Endodermal cell (in vitro differentiated cells): Measurements from ENCODE around the gene SLC45A2. TPM values are rescaled to one million over a fixed set of nuclear protein-coding genes. Genes with fewer than 3 reads are reported as not detected.
A peak's percentile ranks its signal among the peaks of the same experiment; 100 is the strongest.
"Not testable (repeated sequence)": the region's sequence is repeated elsewhere in the genome, so short reads cannot be mapped to it uniquely, and the experiment has no call there.

Experiments
- DNase-seq: peaks from one replicate; pipeline ENCODE4 v3.0.0-alpha.2; 2017
- H3K27ac ChIP-seq: 2 replicates; pipeline ENCODE4 v1.5.1; 2013; ENCODE audit warnings: mild to moderate bottlenecking, low read depth, low read length, moderate library complexity
- H3K27me3 ChIP-seq: 2 replicates; pipeline ENCODE4 v1.6.1; 2013; ENCODE audit warnings: mild to moderate bottlenecking, low read length, moderate library complexity; ENCODE audit not compliant: insufficient read depth, control insufficient read depth, poor library complexity, severe bottlenecking
- H3K36me3 ChIP-seq: 2 replicates; pipeline ENCODE4 v1.7.0; 2013; ENCODE audit warnings: mild to moderate bottlenecking, low read length, moderate library complexity; ENCODE audit not compliant: control insufficient read depth, insufficient read depth
- H3K4me1 ChIP-seq: one replicate; pipeline ENCODE4 v1.7.0; 2013; ENCODE audit warnings: low read length; ENCODE audit not compliant: control insufficient read depth, insufficient read depth
- H3K4me3 ChIP-seq: 2 replicates; pipeline ENCODE4 v1.5.1; 2013; ENCODE audit warnings: mild to moderate bottlenecking, low read length, moderate library complexity
- H3K9ac ChIP-seq: 2 replicates; pipeline ENCODE4 v1.6.1; 2013; ENCODE audit warnings: mild to moderate bottlenecking, low read length, moderate library complexity; ENCODE audit not compliant: poor library complexity, severe bottlenecking; ENCODE audit errors: extremely low read depth
- H3K9me3 ChIP-seq: 2 replicates; pipeline ENCODE4 v1.6.1; 2013; ENCODE audit warnings: mild to moderate bottlenecking, low read length, moderate library complexity; ENCODE audit not compliant: control insufficient read depth
- H3K27ac Mint-ChIP-seq: 2 replicates; pipeline ENCODE4 v1.8.0; 2020; ENCODE audit warnings: mixed read lengths
- H3K27me3 Mint-ChIP-seq: 2 replicates; pipeline ENCODE4 v1.8.0; 2021; ENCODE audit warnings: mild to moderate bottlenecking, mixed read lengths; ENCODE audit not compliant: insufficient read depth
- H3K36me3 Mint-ChIP-seq: 2 replicates; pipeline ENCODE4 v1.8.0; 2020; ENCODE audit warnings: low read depth, mixed read lengths
- H3K4me1 Mint-ChIP-seq: 2 replicates; pipeline ENCODE4 v1.8.0; 2020; ENCODE audit warnings: mixed read lengths
- H3K4me3 Mint-ChIP-seq: 2 replicates; pipeline ENCODE4 v1.8.0; 2020; ENCODE audit warnings: mild to moderate bottlenecking, moderate library complexity, mixed read lengths
- H3K9me3 Mint-ChIP-seq: 2 replicates; pipeline ENCODE4 v1.8.0; 2020; ENCODE audit warnings: mild to moderate bottlenecking, mixed read lengths
- WGBS, 2 experiments: methylation state at CpG; one replicate each; pipeline versions ENCODE4 v1.1.5 to v1.1.7; 2013; ENCODE audit warnings: missing lambda C conversion rate in 2 of 2, mixed read lengths in 1 of 2; ENCODE audit not compliant: insufficient coverage in 1 of 2, insufficient read length in 1 of 2; 5-methylcytosine and 5-hydroxymethylcytosine counted together
- long read RNA-seq, 4 experiments: library from polyadenylated mRNA in 2 of 4; library from RNA in 1 of 4; library from capped mRNA in 1 of 4; stranded (forward) in 3 of 4; unstranded in 1 of 4; transcript quantifications; one replicate each; pipeline ENCODE4 v2.0.0, GENCODE V29; 2020 to 2021; ENCODE audit warnings: inconsistent platforms in 1 of 4
- polyA plus RNA-seq, 2 experiments: library from polyadenylated mRNA; stranded (reverse); fragments of 50-300 nt; gene quantifications; one replicate each; pipeline ENCODE4 v1.2.3, GENCODE V29; 2013
- total RNA-seq, 2 donors: library from RNA; stranded (reverse); fragmentation: NEBNext Ultra II Directional in 1 of 2; extraction: Animal tissue kit (Norgen Biotek cat#: 25700) in 1 of 2; gene quantifications; 2 replicates in 1 of 2; 3 replicates in 1 of 2; pipeline ENCODE4 v1.2.1, GENCODE V29; 2021
- TF ChIP-seq, protein P1 (sequence below): fragments of 200-600 bp; sonication (generic); conservative IDR thresholded peaks from 2 replicates; pipeline ENCODE4 v1.5.0; 2021; ENCODE audit warnings: antibody characterized with exemption, mild to moderate bottlenecking

SLC45A2 gene, protein sequence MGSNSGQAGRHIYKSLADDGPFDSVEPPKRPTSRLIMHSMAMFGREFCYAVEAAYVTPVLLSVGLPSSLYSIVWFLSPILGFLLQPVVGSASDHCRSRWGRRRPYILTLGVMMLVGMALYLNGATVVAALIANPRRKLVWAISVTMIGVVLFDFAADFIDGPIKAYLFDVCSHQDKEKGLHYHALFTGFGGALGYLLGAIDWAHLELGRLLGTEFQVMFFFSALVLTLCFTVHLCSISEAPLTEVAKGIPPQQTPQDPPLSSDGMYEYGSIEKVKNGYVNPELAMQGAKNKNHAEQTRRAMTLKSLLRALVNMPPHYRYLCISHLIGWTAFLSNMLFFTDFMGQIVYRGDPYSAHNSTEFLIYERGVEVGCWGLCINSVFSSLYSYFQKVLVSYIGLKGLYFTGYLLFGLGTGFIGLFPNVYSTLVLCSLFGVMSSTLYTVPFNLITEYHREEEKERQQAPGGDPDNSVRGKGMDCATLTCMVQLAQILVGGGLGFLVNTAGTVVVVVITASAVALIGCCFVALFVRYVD
- under 1 TPM in 1 of 2 donors, not detected in 1; 0.20 TPM for total RNA-seq
- 0.50 TPM for polyA plus RNA-seq (2013, experiment 1 of 2)
- polyA plus RNA-seq (2013, experiment 2 of 2): 0.41 TPM
- long read RNA-seq, experiment 1: 0 reads
- long read RNA-seq, experiment 2: 0 reads
- long read RNA-seq, experiment 3: 0 reads
- long read RNA-seq, experiment 4: 0 reads

DNA sequence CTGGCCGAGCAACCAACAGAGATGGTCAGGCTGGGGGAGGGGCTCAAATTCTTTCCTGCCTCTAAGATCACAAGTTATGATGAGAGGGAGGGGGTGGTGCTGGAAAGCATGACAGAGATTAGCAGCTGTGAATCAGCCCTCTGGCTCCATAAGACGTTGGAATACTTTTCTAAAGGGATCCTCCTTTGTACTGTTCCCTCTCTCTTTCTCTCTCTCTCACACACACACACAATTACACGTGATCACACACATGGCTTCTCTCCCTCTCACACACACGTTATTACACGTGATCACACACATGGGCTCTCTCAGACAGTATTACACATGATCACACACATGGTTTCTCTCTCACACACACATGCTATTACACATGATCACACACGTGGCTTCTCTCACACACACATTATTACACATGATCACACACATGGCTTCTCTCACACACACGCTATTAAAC is at the start of gene SLC45A2:
SLC45A2 (minus strand) TSS at position 23 of the 454 bp plus-strand sequence. CDS start 110 bp downstream, outside the sequence.
- no peaks in the 10 kb centered on the region for H3K27me3 ChIP-seq
- H3K9ac ChIP-seq: no peak within 1 kb of the TSS
- Mint-ChIP-seq H3K36me3 (peaks cover 24% of the 10 kb centered on the region), H3K4me3 (no peak within 1 kb of the TSS), H3K27ac (no peak within 1 kb of the TSS), H3K4me1 (no peaks in the 10 kb centered on the region), H3K27me3 (no peaks in the 10 kb centered on the region), H3K9me3 (no peaks in the 10 kb centered on the region)
- peaks cover 19% of the 10 kb centered on the region for H3K9me3 ChIP-seq
- DNase-seq: no peak
- H3K4me3 ChIP-seq: peak within 1 kb of the TSS; percentile 28
- H3K36me3 ChIP-seq: peaks cover 18% of the 10 kb centered on the region
- H3K4me1 ChIP-seq: no peaks in the 10 kb centered on the region
- WGBS, 2 experiments: 87% methylated on average over 6 to 7 of the region's 7 CpGs
- TF ChIP-seq, protein P1, sequence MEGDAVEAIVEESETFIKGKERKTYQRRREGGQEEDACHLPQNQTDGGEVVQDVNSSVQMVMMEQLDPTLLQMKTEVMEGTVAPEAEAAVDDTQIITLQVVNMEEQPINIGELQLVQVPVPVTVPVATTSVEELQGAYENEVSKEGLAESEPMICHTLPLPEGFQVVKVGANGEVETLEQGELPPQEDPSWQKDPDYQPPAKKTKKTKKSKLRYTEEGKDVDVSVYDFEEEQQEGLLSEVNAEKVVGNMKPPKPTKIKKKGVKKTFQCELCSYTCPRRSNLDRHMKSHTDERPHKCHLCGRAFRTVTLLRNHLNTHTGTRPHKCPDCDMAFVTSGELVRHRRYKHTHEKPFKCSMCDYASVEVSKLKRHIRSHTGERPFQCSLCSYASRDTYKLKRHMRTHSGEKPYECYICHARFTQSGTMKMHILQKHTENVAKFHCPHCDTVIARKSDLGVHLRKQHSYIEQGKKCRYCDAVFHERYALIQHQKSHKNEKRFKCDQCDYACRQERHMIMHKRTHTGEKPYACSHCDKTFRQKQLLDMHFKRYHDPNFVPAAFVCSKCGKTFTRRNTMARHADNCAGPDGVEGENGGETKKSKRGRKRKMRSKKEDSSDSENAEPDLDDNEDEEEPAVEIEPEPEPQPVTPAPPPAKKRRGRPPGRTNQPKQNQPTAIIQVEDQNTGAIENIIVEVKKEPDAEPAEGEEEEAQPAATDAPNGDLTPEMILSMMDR: no peak
- H3K27ac ChIP-seq: no peak within 1 kb of the TSS

DNA sequence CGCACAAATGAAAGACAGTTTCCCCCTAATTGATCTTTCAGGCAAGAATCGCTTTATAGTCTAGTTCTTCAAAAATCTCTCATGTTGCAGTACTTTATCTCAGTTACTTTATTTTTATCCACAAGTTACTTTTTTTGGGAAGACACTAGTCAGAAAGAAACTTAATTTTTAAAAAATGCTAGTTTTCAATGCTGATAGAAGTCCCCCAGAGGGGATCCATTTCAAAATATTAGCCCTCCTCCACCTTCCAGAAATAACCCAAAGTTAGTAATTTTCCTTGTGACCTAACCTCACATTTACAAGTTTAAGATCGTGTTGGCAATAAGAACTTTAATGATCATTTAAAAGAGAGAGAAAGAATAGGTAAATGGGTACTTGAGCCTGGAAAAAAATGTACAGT is 47.5 kb upstream of the SLC45A2 start:
- Histone ChIP-seq H3K4me3 (no peak overlapping the region), H3K9me3 (no peaks in the 10 kb centered on the region), H3K36me3 (no peaks in the 10 kb centered on the region), H3K9ac (no peak overlapping the region), H3K4me1 (no peaks in the 10 kb centered on the region), H3K27ac (no peak overlapping the region), H3K27me3 (no peaks in the 10 kb centered on the region)
- TF ChIP-seq, protein P1: no peak
- Mint-ChIP-seq H3K4me3 (no peak overlapping the region), H3K27me3 (no peaks in the 10 kb centered on the region), H3K9me3 (no peaks in the 10 kb centered on the region), H3K36me3 (peaks cover 12% of the 10 kb centered on the region), H3K27ac (no peak overlapping the region), H3K4me1 (no peaks in the 10 kb centered on the region)
- DNase-seq: no peak
- 95 to 100% methylated on average over 2 of the region's 3 CpGs for WGBS, 2 experiments

DNA sequence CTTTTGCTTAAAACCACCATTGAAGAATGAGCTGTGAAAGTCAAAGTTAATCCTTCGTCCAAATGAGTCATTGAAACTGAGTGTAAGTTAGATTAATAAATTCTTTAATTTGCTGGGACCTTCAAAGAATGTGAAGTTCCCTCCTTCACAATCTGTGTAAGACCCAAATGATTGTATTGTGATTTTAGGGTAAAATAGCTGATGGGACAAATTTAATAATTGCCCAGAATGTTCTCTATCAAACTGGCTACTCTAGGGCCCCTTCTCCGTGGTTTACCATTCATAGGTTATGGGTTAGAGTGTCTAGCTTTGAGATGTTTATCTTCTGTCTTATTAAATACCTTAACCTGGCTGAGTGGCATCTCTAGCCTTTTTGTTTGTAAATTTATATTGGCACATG is 46.6 kb upstream of the SLC45A2 start:
- Histone ChIP-seq H3K9ac (no peak overlapping the region), H3K27ac (no peak overlapping the region), H3K4me3 (no peak overlapping the region), H3K27me3 (no peaks in the 10 kb centered on the region), H3K36me3 (no peaks in the 10 kb centered on the region), H3K4me1 (no peaks in the 10 kb centered on the region), H3K9me3 (no peaks in the 10 kb centered on the region)
- Mint-ChIP-seq H3K27me3 (no peaks in the 10 kb centered on the region), H3K4me1 (no peaks in the 10 kb centered on the region), H3K36me3 (peaks cover 12% of the 10 kb centered on the region), H3K27ac (no peak overlapping the region), H3K9me3 (no peaks in the 10 kb centered on the region), H3K4me3 (no peak overlapping the region)
- DNase-seq: no peak
- WGBS, 2 experiments: 98 to 100% methylated on average over 1 to 2 of the region's 2 CpGs
- TF ChIP-seq, protein P1: no peak

DNA sequence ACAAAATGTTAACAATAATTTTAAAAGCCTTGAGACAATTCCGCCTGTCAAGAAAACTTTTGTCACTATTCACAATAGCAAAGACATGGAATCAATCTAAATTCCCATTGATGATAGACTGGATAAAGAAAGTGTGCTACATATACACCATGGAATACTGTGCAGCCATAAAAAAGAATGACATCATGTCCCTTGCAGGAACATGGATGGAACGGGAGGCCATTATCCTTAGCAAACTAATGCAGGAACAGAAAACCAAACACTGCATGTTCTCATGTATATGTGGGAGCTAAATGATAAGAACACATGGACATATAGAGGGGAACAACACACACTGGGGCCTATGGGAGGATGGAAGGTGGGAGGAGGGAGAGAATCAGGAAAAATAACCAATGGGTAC is 46.1 kb upstream of the SLC45A2 start:
- H3K9me3 ChIP-seq, DNase-seq, H3K36me3 ChIP-seq, H3K9ac ChIP-seq, H3K4me1 Mint-ChIP-seq, H3K27ac Mint-ChIP-seq, H3K9me3 Mint-ChIP-seq, H3K4me3 ChIP-seq, H3K4me3 Mint-ChIP-seq, H3K27me3 Mint-ChIP-seq, H3K4me1 ChIP-seq, H3K27me3 ChIP-seq, H3K27ac ChIP-seq: not testable (repeated sequence)
- 86 to 92% methylated on average over 1 to 2 of the region's 2 CpGs for WGBS, 2 experiments
- peaks cover 12% of the 10 kb centered on the region for H3K36me3 Mint-ChIP-seq
